GM12864 (cell line): ENCODE data around the gene TRAPPC12.

Source experiments
- DNase-seq: peaks from one replicate; pipeline ENCODE4 v3.0.0-alpha.2; 2011; ENCODE audit warnings: low read depth
- H3K4me3 ChIP-seq: 2 replicates; pipeline ENCODE4 v1.5.1; 2011; ENCODE audit warnings: mild to moderate bottlenecking, low read depth, low read length, control low read depth
- TF ChIP-seq, protein P1 (sequence below): IDR thresholded peaks from 2 replicates; pipeline ENCODE4 v1.5.1; 2011; ENCODE audit warnings: low read depth, mild to moderate bottlenecking, moderate library complexity, low read length, control low read depth, inconsistent platforms; ENCODE audit errors: missing control alignments

TRAPPC12 gene

DNA sequence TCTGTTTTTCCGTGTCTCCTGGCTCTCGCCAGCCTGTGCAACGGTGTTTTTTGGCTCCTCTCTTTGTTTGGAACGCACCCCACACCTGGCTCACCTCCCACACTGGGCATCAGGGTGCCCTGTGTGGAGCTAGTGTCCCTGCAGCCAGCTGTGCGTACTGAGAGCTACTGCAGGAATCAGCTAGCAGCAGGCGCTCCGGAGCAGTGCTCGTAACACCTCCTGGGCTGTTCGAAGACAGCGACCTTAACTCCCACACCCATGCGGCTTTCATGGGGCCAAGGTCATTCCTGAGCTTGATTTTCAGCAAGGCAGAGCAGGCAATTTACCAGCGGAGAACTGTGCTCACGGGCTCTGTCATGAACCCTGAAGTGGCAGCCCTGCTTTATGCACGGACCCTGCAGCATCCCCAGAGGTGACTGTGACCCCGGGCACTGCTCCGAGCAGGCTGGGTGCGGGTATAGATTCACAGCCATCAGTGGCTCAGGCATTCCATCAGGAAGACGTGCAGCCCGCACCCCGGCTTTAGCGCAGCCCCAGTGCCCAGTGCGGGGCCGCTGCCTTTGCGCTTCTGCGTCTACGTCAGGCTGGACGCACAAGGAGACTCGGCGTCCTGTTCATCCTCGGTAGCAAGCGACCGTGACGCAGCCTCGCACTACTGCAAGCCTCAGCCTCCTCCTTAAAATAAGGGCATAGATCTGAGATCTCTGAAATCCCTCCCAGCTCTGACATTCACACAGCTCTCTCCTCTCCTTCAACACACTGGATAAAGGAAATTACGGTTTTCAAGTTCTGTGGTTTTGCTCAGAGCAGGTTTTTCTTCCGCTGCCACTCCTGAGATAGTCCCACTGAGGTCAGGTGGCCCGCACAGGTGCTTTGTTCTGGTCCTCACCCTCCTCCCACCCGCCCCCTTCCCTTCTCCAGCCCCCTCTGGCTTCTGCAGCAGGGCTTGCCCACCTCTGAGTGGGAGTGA is 81.6 kb downstream of the TRAPPC12 start:
- no peak overlapping the region for H3K4me3 ChIP-seq
- TF ChIP-seq, protein P1, sequence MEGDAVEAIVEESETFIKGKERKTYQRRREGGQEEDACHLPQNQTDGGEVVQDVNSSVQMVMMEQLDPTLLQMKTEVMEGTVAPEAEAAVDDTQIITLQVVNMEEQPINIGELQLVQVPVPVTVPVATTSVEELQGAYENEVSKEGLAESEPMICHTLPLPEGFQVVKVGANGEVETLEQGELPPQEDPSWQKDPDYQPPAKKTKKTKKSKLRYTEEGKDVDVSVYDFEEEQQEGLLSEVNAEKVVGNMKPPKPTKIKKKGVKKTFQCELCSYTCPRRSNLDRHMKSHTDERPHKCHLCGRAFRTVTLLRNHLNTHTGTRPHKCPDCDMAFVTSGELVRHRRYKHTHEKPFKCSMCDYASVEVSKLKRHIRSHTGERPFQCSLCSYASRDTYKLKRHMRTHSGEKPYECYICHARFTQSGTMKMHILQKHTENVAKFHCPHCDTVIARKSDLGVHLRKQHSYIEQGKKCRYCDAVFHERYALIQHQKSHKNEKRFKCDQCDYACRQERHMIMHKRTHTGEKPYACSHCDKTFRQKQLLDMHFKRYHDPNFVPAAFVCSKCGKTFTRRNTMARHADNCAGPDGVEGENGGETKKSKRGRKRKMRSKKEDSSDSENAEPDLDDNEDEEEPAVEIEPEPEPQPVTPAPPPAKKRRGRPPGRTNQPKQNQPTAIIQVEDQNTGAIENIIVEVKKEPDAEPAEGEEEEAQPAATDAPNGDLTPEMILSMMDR = no peak
- no peak for DNase-seq

DNA sequence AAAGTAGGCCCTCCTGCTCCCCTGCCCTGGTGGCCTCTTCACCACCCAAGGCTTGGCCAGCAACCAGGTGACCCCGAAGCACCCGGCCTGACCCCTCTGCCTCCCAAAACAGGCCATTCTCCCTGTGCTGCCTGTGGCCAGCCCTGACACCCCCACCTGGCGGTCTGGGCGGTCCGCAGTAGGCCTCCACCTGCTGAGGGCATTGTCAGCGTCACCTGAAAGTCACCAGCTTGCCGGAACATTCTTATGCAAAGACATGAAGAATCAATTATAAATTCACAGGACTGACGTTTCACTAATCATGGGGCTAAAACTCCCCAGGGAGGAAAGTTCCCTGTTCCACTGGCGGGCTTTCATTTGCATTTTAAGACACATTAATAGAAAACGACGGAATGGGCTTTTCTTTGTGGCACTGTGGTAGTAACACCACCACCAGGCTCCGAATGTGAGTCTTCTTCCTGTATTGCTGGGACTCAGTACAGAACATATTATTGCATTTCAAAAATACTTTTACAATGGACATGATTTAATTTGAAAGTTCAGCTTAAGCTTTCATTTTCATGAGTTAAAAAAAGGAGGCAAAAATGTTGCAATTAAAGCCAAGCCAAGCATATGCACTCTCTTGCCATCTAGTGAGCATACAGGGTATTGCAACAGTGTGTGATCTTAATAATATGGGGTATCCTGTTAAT is 82.5 kb downstream of the TRAPPC12 start:
- DNase-seq = peak; percentile 48
- TF ChIP-seq, protein P1 = peak; percentile 84
- peak overlapping the region; percentile 3; the same call in 1 of the 2 replicates for H3K4me3 ChIP-seq

DNA sequence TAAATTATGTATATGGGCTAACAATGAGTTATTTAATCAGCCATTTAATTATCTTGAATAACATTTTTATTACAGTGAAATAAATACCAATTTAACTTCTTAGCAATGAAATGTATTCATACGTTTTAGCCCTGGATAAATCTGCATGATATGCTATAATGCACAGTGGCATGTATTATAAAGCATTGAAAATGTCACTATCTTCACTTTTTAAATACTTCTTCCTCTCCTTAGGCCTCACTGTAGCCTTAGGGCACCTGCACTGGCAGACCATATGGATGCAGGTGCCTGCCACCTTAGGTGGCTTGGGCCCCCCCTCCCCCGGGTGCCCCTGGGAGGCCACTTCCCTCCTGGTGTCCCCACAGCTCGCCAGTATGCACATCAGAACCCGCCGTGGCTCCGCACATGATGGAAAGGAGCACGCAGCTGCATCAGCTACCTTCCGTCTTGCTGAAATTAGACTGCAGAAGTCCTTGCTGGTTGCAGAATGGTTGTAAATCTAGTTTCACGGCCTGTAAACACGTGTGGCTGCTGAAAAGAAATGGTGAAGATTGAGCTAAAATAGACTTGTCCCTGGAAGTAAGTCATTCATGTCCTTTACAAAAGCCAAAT is 83.1 kb downstream of the TRAPPC12 start:
- no peak overlapping the region for H3K4me3 ChIP-seq
- TF ChIP-seq, protein P1 = no peak
- no peak for DNase-seq

DNA sequence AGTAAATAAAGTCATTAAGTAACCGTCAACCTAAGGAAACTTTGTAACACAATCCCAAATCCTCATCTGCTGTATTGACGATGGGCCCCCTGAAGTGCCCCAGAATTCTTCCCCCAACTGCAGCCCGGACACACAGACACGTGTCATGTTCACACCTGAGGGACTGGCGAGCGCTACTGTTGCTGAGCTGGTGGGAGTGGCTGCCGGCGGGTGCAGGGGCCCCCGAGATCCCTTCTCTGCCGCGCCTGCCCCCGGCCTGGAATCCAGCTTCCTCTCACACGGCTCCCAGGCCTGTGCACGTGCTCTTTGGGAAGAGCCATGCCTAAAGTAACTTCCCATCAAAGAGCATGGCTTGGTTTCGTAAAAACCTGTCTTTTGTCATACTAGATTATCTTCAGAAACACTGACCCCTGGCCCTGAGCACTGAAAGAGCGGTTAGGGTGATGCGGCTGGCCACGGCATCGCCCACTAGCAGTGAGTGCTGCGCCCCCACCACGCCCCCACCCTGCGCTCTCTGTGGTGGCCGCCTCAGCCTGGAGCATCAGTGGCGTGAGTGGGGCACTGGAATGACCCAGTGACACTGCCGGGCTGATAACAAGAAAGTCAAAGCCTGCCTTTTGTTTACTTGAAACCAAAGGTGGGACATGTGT is 83.8 kb downstream of the TRAPPC12 start:
- H3K4me3 ChIP-seq = no peak overlapping the region
- DNase-seq = no peak
- TF ChIP-seq, protein P1 = no peak

DNA sequence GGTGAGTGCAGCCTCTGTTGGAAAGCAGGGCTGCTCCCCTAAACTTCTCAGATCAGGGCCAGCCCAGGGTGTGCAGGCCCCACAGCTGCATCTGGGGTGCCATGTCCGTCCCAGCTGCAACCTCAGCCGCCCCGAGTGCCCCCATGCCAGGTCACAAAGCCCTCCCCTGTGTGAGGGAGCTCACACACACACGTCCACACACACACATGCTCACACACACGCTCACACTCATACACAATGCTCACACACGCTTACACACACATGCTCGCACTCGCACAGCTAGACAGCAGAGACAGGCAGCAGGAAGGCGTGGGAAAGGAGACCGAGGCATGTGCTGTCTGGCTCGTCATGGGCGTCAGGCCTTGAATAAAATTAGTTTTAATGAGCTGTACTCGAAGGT is 84.5 kb downstream of the TRAPPC12 start:
- no peak overlapping the region for H3K4me3 ChIP-seq
- TF ChIP-seq, protein P1 = no peak
- DNase-seq = no peak

DNA sequence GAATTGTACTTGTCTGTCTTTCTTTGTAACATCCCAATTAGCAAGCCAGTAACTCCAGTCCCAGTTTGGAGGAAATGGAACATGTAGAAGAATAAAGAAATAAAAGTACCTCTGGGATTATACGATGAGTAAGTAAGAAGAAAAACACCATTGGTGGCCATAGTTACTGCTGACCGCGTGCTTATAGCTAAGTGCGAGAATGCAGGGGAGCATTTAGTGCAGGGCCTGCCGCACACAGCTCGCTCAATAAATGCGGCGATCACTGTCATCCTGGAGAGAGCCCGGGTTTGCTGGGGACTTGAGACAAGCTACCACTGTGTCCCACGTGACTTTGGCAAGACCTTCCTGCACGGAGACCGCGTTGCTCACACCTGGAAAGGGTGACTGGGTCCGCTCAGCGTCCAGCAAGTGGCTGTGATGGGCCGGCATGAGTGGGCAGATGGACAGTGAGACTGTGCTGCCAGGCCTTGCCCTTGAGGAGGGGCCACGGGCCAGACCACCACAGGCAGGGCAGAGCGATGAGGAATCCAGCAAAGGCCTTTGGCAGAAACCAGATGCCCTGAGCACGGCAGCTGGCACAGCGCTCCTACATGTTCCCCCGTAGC is 85.0 kb downstream of the TRAPPC12 start:
- H3K4me3 ChIP-seq = no peak overlapping the region
- DNase-seq = no peak
- TF ChIP-seq, protein P1 = no peak
